Measurements from ENCODE around the gene FTCD. TPM values are rescaled to one million over a fixed set of nuclear protein-coding genes. Genes with fewer than 3 reads are reported as not detected.

FTCD gene
- total RNA-seq, 2 experiments from 2014 or later: 0.06 to 1.1 TPM

DNA sequence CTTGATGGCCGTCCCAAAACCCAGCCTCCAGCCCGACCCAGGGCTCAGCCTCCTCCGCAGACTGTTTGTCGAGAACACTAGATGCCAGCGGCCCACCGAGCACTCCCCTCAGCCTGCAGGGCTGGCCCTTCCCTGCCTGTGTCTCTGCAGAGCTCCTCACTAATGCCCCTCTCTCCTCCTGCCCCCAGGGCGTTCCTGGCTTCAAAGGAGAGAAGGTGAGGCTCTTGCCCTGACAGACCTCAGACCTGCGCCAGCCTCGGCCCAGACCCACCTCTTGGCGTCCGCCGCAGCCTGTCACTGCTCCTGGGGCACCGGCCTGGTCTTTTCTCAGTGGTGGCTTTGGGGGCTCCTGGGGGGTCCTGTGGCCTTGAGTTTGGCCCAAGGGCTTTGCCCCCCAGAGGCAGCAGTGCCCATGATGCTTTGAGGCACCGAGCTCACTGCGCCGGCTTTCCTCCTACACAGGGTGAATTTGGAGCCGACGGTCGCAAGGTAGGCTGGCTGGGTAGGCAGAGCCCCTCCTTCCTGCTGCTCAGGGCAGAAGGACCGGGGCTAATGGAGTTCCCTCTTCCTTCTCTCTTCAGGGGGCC, 39.1 kb downstream of the FTCD start:
- H3K4me2 ChIP-seq (ENCODE audit: low read length): no peak overlapping the region
- no TSS peak for BruUV-seq (replicated peaks)
- no peaks in the 10 kb centered on the region for H3K4me1 ChIP-seq (ENCODE audit: insufficient read depth, low read length, poor library complexity, severe bottlenecking)
- no peaks in the 10 kb centered on the region for H3K9me2 ChIP-seq (ENCODE audit: insufficient read depth, low read length)
- ChIA-PET POLR2A (no interaction called here), CTCF (ENCODE audit: unreplicated experiment) (no interaction called here)
- no peaks in the 10 kb centered on the region for H3K36me3 ChIP-seq (ENCODE audit: insufficient read depth, low read length)
- intact Hi-C loops (cut with micrococcal nuclease; ENCODE audit: unreplicated experiment): no loop called here
- TF ChIP-seq, protein P1, sequence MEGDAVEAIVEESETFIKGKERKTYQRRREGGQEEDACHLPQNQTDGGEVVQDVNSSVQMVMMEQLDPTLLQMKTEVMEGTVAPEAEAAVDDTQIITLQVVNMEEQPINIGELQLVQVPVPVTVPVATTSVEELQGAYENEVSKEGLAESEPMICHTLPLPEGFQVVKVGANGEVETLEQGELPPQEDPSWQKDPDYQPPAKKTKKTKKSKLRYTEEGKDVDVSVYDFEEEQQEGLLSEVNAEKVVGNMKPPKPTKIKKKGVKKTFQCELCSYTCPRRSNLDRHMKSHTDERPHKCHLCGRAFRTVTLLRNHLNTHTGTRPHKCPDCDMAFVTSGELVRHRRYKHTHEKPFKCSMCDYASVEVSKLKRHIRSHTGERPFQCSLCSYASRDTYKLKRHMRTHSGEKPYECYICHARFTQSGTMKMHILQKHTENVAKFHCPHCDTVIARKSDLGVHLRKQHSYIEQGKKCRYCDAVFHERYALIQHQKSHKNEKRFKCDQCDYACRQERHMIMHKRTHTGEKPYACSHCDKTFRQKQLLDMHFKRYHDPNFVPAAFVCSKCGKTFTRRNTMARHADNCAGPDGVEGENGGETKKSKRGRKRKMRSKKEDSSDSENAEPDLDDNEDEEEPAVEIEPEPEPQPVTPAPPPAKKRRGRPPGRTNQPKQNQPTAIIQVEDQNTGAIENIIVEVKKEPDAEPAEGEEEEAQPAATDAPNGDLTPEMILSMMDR (conservative IDR thresholded peaks at IDR 0.05; ENCODE audit: low read length): no peak
- no peak for TF ChIP-seq EZH2phosphoT487 (IDR thresholded peaks at IDR 0.05; ENCODE audit: borderline replicate concordance, low read depth, low read length)
- no peak overlapping the region for H3K4me3 ChIP-seq (ENCODE audit: low read depth, low read length, poor library complexity, severe bottlenecking)
- no peak overlapping the region for H2AFZ ChIP-seq (ENCODE audit: low read length)
- H3K79me2 ChIP-seq (ENCODE audit: insufficient read depth, low read depth, low read length): no peaks in the 10 kb centered on the region
- no peak for DNase-seq (ENCODE audit: low spot score)
- no peaks in the 10 kb centered on the region for H3K9me3 ChIP-seq (ENCODE audit: low read length)
- H3K27ac ChIP-seq (ENCODE audit: low read depth, low read length, poor library complexity, severe bottlenecking): no peak overlapping the region
- H4K20me1 ChIP-seq (ENCODE audit: insufficient read depth, low read length): no peaks in the 10 kb centered on the region

DNA sequence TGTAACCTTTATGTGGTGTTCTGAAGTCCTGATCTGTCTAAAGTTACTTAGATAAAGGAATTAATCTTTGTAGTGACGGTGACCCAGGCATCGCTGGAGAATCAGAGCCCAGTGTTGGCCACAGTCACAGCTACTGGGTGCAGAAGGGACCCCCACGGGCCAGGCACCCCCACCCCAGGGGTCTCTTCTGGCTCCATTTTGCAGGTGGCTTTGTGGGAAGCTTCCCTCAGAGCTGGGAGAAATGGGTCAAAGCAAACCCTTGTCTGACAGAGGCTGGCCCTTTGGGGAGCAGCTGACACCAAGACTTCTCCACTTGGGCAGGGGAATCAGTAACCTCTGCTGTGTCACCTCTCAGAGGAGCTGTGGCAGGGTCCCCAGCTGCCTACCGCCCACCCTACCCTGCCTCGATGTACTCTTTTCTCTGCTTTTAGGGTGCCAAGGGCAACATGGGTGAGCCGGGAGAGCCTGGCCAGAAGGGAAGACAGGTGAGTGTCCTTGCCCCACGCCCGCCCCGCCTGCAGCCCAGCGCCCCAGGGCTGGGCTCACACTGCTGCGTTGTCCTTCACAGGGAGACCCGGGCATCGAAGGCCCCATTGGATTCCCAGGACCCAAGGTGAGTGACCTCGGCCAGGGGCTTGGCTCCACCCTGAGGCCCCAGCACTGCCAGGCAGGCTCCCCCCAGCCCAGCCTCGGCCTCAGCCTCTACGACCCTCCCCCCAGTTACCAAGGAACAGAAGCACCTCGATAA, 39.8 kb downstream of the FTCD start:
- H4K20me1 ChIP-seq (ENCODE audit: insufficient read depth, low read length): no peaks in the 10 kb centered on the region
- H3K4me3 ChIP-seq (ENCODE audit: low read depth, low read length, poor library complexity, severe bottlenecking): no peak overlapping the region
- intact Hi-C loops (cut with micrococcal nuclease; ENCODE audit: unreplicated experiment): no loop called here
- no peaks in the 10 kb centered on the region for H3K36me3 ChIP-seq (ENCODE audit: insufficient read depth, low read length)
- TF ChIP-seq, protein P1 (conservative IDR thresholded peaks at IDR 0.05; ENCODE audit: low read length): no peak
- no peak for TF ChIP-seq EZH2phosphoT487 (IDR thresholded peaks at IDR 0.05; ENCODE audit: borderline replicate concordance, low read depth, low read length)
- no peak overlapping the region for H3K4me2 ChIP-seq (ENCODE audit: low read length)
- no peak for DNase-seq (ENCODE audit: low spot score)
- CTCF ChIA-PET (ENCODE audit: unreplicated experiment): no interaction called here
- no peaks in the 10 kb centered on the region for H3K9me3 ChIP-seq (ENCODE audit: low read length)
- POLR2A ChIA-PET: no interaction called here
- H3K4me1 ChIP-seq (ENCODE audit: insufficient read depth, low read length, poor library complexity, severe bottlenecking): no peaks in the 10 kb centered on the region
- H3K27ac ChIP-seq (ENCODE audit: low read depth, low read length, poor library complexity, severe bottlenecking): no peak overlapping the region
- no TSS peak for BruUV-seq (replicated peaks)
- no peaks in the 10 kb centered on the region for H3K79me2 ChIP-seq (ENCODE audit: insufficient read depth, low read depth, low read length)
- H2AFZ ChIP-seq (ENCODE audit: low read length): no peak overlapping the region
- no peaks in the 10 kb centered on the region for H3K9me2 ChIP-seq (ENCODE audit: insufficient read depth, low read length)

DNA sequence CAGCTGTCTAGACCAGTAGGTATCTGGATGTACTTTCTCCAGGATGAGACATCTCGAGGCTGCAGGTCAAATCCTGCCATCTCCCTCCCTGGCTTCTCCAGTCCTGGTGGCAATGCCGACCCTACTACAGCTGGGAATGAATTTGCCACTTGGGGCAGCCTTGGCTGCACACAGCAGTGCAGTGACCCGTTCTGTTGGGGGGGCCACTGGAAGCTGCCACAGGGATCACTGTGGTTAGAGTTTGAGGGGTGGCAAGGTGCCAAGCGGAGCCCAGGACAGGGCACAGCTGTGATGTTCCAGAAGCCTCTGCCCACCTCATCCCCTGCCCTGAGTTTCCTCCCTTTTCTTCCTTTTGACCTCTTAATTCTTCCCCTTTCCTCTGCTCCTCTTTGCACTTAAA, 40.4 kb downstream of the FTCD start:
- Histone ChIP-seq H3K4me1 (ENCODE audit: insufficient read depth, low read length, poor library complexity, severe bottlenecking) (no peaks in the 10 kb centered on the region), H3K36me3 (ENCODE audit: insufficient read depth, low read length) (no peaks in the 10 kb centered on the region), H3K9me3 (ENCODE audit: low read length) (no peaks in the 10 kb centered on the region), H3K79me2 (ENCODE audit: insufficient read depth, low read depth, low read length) (no peaks in the 10 kb centered on the region), H2AFZ (ENCODE audit: low read length) (no peak overlapping the region), H3K9me2 (ENCODE audit: insufficient read depth, low read length) (no peaks in the 10 kb centered on the region), H4K20me1 (ENCODE audit: insufficient read depth, low read length) (no peaks in the 10 kb centered on the region), H3K4me2 (ENCODE audit: low read length) (no peak overlapping the region), H3K27ac (ENCODE audit: low read depth, low read length, poor library complexity, severe bottlenecking) (no peak overlapping the region), H3K4me3 (ENCODE audit: low read depth, low read length, poor library complexity, severe bottlenecking) (no peak overlapping the region)
- BruUV-seq (replicated peaks): no TSS peak
- CTCF ChIA-PET (ENCODE audit: unreplicated experiment): no interaction called here
- TF ChIP-seq, protein P1 (conservative IDR thresholded peaks at IDR 0.05; ENCODE audit: low read length): no peak
- TF ChIP-seq EZH2phosphoT487 (IDR thresholded peaks at IDR 0.05; ENCODE audit: borderline replicate concordance, low read depth, low read length): no peak
- intact Hi-C loops (cut with micrococcal nuclease; ENCODE audit: unreplicated experiment): no loop called here
- no peak for DNase-seq (ENCODE audit: low spot score)
- POLR2A ChIA-PET: interaction anchor here (0.7 kb wide), 1 partner anchor 322 kb away, joined by 6 read pairs; no protein-coding TSS in a partner anchor
